ENCODE measurements around the gene PGAP2. TPM values are rescaled to one million over a fixed set of nuclear protein-coding genes. Genes with fewer than 3 reads are reported as not detected.
A peak's percentile ranks its signal among the peaks of the same experiment; 100 is the strongest.

Gene PGAP2
- total and polyA plus RNA-seq, 10 of the 15 experiments (the other 5 are each of a cell fraction or from before 2014, with no cell fraction given), result 12.3 to 37.4 (median 31.9) TPM

- no peak for TF ChIP-seq SMAD5 (IDR thresholded peaks at IDR 0.05; ENCODE audit: low read depth)
- no peak for TF ChIP-seq SPI1 (IDR thresholded peaks at IDR 0.05; ENCODE audit: borderline replicate concordance, insufficient read depth, low read depth, low read length)
- 0 out of 2 replicates have a peak, but pooled peaks have one; percentile 48 for TF ChIP-seq ZSCAN29 (IDR thresholded peaks at IDR 0.05)
- TF ChIP-seq NRF1 (conservative IDR thresholded peaks at IDR 0.05; ENCODE audit: low read depth, low read length), result no peak
- TF ChIP-seq ZNF622 (IDR thresholded peaks at IDR 0.05), result no peak
- TF ChIP-seq, protein P1, sequence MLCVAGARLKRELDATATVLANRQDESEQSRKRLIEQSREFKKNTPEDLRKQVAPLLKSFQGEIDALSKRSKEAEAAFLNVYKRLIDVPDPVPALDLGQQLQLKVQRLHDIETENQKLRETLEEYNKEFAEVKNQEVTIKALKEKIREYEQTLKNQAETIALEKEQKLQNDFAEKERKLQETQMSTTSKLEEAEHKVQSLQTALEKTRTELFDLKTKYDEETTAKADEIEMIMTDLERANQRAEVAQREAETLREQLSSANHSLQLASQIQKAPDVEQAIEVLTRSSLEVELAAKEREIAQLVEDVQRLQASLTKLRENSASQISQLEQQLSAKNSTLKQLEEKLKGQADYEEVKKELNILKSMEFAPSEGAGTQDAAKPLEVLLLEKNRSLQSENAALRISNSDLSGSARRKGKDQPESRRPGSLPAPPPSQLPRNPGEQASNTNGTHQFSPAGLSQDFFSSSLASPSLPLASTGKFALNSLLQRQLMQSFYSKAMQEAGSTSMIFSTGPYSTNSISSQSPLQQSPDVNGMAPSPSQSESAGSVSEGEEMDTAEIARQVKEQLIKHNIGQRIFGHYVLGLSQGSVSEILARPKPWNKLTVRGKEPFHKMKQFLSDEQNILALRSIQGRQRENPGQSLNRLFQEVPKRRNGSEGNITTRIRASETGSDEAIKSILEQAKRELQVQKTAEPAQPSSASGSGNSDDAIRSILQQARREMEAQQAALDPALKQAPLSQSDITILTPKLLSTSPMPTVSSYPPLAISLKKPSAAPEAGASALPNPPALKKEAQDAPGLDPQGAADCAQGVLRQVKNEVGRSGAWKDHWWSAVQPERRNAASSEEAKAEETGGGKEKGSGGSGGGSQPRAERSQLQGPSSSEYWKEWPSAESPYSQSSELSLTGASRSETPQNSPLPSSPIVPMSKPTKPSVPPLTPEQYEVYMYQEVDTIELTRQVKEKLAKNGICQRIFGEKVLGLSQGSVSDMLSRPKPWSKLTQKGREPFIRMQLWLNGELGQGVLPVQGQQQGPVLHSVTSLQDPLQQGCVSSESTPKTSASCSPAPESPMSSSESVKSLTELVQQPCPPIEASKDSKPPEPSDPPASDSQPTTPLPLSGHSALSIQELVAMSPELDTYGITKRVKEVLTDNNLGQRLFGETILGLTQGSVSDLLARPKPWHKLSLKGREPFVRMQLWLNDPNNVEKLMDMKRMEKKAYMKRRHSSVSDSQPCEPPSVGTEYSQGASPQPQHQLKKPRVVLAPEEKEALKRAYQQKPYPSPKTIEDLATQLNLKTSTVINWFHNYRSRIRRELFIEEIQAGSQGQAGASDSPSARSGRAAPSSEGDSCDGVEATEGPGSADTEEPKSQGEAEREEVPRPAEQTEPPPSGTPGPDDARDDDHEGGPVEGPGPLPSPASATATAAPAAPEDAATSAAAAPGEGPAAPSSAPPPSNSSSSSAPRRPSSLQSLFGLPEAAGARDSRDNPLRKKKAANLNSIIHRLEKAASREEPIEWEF (IDR thresholded peaks at IDR 0.05; ENCODE audit: insufficient replicate concordance, low read depth, low read length), result no peak
- no peak for TF ChIP-seq EZH2 (IDR thresholded peaks at IDR 0.05; ENCODE audit: borderline replicate concordance, control insufficient read depth, low read depth, low read length)
- TF ChIP-seq EGR1 (IDR thresholded peaks at IDR 0.05; ENCODE audit: borderline replicate concordance in 1 of 2, low read depth in 2 of 2, low read length in 2 of 2), result 0 out of 3 replicates have a peak, but pooled peaks of 1 of the 2 experiments have one; percentile 2
- no peak for TF ChIP-seq SIX5 (IDR thresholded peaks at IDR 0.05; ENCODE audit: low read depth, low read length, severe bottlenecking)
- no peak for TF ChIP-seq ATF3 (IDR thresholded peaks at IDR 0.05; ENCODE audit: borderline replicate concordance, extremely low read depth, low read depth, low read length)
- no peak for TF ChIP-seq HDAC2 (IDR thresholded peaks at IDR 0.05)
- TF ChIP-seq, protein P2, sequence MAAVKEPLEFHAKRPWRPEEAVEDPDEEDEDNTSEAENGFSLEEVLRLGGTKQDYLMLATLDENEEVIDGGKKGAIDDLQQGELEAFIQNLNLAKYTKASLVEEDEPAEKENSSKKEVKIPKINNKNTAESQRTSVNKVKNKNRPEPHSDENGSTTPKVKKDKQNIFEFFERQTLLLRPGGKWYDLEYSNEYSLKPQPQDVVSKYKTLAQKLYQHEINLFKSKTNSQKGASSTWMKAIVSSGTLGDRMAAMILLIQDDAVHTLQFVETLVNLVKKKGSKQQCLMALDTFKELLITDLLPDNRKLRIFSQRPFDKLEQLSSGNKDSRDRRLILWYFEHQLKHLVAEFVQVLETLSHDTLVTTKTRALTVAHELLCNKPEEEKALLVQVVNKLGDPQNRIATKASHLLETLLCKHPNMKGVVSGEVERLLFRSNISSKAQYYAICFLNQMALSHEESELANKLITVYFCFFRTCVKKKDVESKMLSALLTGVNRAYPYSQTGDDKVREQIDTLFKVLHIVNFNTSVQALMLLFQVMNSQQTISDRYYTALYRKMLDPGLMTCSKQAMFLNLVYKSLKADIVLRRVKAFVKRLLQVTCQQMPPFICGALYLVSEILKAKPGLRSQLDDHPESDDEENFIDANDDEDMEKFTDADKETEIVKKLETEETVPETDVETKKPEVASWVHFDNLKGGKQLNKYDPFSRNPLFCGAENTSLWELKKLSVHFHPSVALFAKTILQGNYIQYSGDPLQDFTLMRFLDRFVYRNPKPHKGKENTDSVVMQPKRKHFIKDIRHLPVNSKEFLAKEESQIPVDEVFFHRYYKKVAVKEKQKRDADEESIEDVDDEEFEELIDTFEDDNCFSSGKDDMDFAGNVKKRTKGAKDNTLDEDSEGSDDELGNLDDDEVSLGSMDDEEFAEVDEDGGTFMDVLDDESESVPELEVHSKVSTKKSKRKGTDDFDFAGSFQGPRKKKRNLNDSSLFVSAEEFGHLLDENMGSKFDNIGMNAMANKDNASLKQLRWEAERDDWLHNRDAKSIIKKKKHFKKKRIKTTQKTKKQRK (IDR thresholded peaks at IDR 0.05; ENCODE audit: low read depth, low read length), result no peak
- no peak for TF ChIP-seq RBBP5 (conservative IDR thresholded peaks at IDR 0.05)
- TF ChIP-seq, protein P3, sequence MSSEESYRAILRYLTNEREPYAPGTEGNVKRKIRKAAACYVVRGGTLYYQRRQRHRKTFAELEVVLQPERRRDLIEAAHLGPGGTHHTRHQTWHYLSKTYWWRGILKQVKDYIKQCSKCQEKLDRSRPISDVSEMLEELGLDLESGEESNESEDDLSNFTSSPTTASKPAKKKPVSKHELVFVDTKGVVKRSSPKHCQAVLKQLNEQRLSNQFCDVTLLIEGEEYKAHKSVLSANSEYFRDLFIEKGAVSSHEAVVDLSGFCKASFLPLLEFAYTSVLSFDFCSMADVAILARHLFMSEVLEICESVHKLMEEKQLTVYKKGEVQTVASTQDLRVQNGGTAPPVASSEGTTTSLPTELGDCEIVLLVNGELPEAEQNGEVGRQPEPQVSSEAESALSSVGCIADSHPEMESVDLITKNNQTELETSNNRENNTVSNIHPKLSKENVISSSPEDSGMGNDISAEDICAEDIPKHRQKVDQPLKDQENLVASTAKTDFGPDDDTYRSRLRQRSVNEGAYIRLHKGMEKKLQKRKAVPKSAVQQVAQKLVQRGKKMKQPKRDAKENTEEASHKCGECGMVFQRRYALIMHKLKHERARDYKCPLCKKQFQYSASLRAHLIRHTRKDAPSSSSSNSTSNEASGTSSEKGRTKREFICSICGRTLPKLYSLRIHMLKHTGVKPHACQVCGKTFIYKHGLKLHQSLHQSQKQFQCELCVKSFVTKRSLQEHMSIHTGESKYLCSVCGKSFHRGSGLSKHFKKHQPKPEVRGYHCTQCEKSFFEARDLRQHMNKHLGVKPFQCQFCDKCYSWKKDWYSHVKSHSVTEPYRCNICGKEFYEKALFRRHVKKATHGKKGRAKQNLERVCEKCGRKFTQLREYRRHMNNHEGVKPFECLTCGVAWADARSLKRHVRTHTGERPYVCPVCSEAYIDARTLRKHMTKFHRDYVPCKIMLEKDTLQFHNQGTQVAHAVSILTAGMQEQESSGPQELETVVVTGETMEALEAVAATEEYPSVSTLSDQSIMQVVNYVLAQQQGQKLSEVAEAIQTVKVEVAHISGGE (CRISPR knock-in tag; IDR thresholded peaks at IDR 0.05), result no peak
- TF ChIP-seq NBN (IDR thresholded peaks at IDR 0.05), result no peak
- TF ChIP-seq FOXM1 (IDR thresholded peaks at IDR 0.05; ENCODE audit: low read depth, low read length), result no peak
- TF ChIP-seq HDGF (IDR thresholded peaks at IDR 0.05), result no peak
These were observed 31.9 kb downstream of the PGAP2 start (continued) for GRCh38 chr11:3840004-3840869.

All from GM12878 (cell line).